HepG2 (cell line): ENCODE results near the gene CNPPD1. TPM values are rescaled to one million over a fixed set of nuclear protein-coding genes. Genes with fewer than 3 reads are reported as not detected.
A peak's percentile ranks its signal among the peaks of the same experiment; 100 is the strongest.

Experiments
- CBX5 ChIP-seq: sonication (generic); formaldehyde crosslinking; IDR thresholded peaks from 2 replicates; pipeline ENCODE4 v1.4.0; 2020; ENCODE audit warnings: missing genetic modification reagents, borderline replicate concordance
- ETV5 ChIP-seq: IDR thresholded peaks from 2 replicates; pipeline ENCODE4 v1.6.1; 2018; ENCODE audit warnings: missing biosample characterization, missing genetic modification reagents, inconsistent platforms, borderline replicate concordance
- FOXA3 ChIP-seq: IDR thresholded peaks from 2 replicates; pipeline ENCODE4 v1.6.1; 2016; ENCODE audit warnings: missing genetic modification reagents, missing compliant biosample characterization
- IRX3 ChIP-seq: sonication (generic); formaldehyde crosslinking; IDR thresholded peaks from 2 replicates; pipeline ENCODE4 v1.8.1; 2023; ENCODE audit warnings: mild to moderate bottlenecking, low read depth, missing genetic modification reagents, borderline replicate concordance
- NCOA5 ChIP-seq: sonication (generic); formaldehyde crosslinking; IDR thresholded peaks from 2 replicates; pipeline ENCODE4 v1.4.0; 2020; ENCODE audit warnings: missing genetic modification reagents
- NFYC ChIP-seq: IDR thresholded peaks from 2 replicates; pipeline ENCODE4 v1.6.1; 2016; ENCODE audit warnings: missing genetic modification reagents, missing compliant biosample characterization
- PHF21A ChIP-seq: sonication (generic); formaldehyde crosslinking; IDR thresholded peaks from 2 replicates; pipeline ENCODE4 v1.5.0; 2020; ENCODE audit warnings: mild to moderate bottlenecking, missing genetic modification reagents
- POLR2A ChIP-seq, 2 experiments: IDR thresholded peaks; 2 replicates each; pipeline ENCODE4 v1.6.1; 2011; ENCODE audit warnings: low read depth in 2 of 2, low read length in 2 of 2, mild to moderate bottlenecking in 1 of 2, moderate library complexity in 1 of 2; ENCODE audit not compliant: insufficient read depth in 1 of 2
- RFX5 ChIP-seq: IDR thresholded peaks from 2 replicates; pipeline ENCODE4 v1.6.1; 2011; ENCODE audit warnings: low read depth, low read length, improper control_type of control experiment
- TAF15 ChIP-seq: fragments of 200-400 bp; formaldehyde crosslinking; IDR thresholded peaks from one replicate; pipeline ENCODE4 v1.6.1; 2018; ENCODE audit warnings: mild to moderate bottlenecking, low read depth, low read length; ENCODE audit not compliant: poor library complexity, severe bottlenecking
- ZMYM2 ChIP-seq: sonication (generic); formaldehyde crosslinking; IDR thresholded peaks from 2 replicates; pipeline ENCODE4 v1.8.0; 2022; ENCODE audit warnings: mild to moderate bottlenecking, missing genetic modification reagents
- ZNF501 ChIP-seq: sonication (generic); formaldehyde crosslinking; IDR thresholded peaks from 2 replicates; pipeline ENCODE4 v1.5.1; 2020; ENCODE audit warnings: mild to moderate bottlenecking, moderate library complexity, missing genetic modification reagents
- ZNF556 ChIP-seq: sonication (generic); formaldehyde crosslinking; IDR thresholded peaks from 2 replicates; pipeline ENCODE4 v1.4.0; 2020; ENCODE audit warnings: mild to moderate bottlenecking, missing genetic modification reagents, borderline replicate concordance
- ZNF598 ChIP-seq: sonication (generic); formaldehyde crosslinking; IDR thresholded peaks from 2 replicates; pipeline ENCODE4 v1.5.1; 2020; ENCODE audit warnings: mild to moderate bottlenecking, missing genetic modification reagents, borderline replicate concordance
- ZNF747 ChIP-seq: sonication (generic); formaldehyde crosslinking; IDR thresholded peaks from 2 replicates; pipeline ENCODE4 v1.8.1; 2023; ENCODE audit warnings: missing genetic modification reagents, mild to moderate bottlenecking, borderline replicate concordance
- ZNF75D ChIP-seq: sonication (generic); formaldehyde crosslinking; IDR thresholded peaks from 2 replicates; pipeline ENCODE4 v1.8.1; 2023; ENCODE audit warnings: missing genetic modification reagents, mild to moderate bottlenecking, borderline replicate concordance
- polyA plus RNA-seq, 8 experiments: library from polyadenylated mRNA; depleted of rRNA in 3 of 8; stranded (reverse) in 7 of 8; unstranded in 1 of 8; fragments of >200 nt; fragmentation: Illumina TruSeq in 4 of 8; extraction: Trizol in 4 of 8; gene quantifications; 2 replicates each; pipeline versions ENCODE4 v1.2.1 to v1.2.3, GENCODE V29; 2011 to 2016; ENCODE audit warnings: low read depth in 4 of 8, missing spikeins in 1 of 8, mixed read lengths in 1 of 8; ENCODE audit not compliant: insufficient read depth in 1 of 8
- total RNA-seq, 5 experiments: library from RNA; depleted of rRNA; stranded (reverse); fragments of >200 nt; fragmentation: Illumina TruSeq; extraction: Trizol; gene quantifications; 2 replicates each; pipeline ENCODE4 v1.2.3, GENCODE V29; 2016; ENCODE audit warnings: low read depth in 1 of 5
- TF ChIP-seq, protein P1 (sequence below): sonication (generic); formaldehyde crosslinking; IDR thresholded peaks from 2 replicates; pipeline ENCODE4 v1.4.0; 2020; ENCODE audit warnings: missing genetic modification reagents, borderline replicate concordance
- TF ChIP-seq, protein P2 (sequence below): IDR thresholded peaks from 2 replicates; pipeline ENCODE4 v1.6.1; 2018; ENCODE audit warnings: missing genetic modification reagents, mild to moderate bottlenecking, missing compliant biosample characterization
- TF ChIP-seq, protein P3 (sequence below): sonication (generic); formaldehyde crosslinking; IDR thresholded peaks from 2 replicates; pipeline ENCODE4 v1.5.1; 2020; ENCODE audit warnings: mild to moderate bottlenecking, moderate library complexity, missing genetic modification reagents
- TF ChIP-seq, protein P4 (sequence below): sonication (generic); formaldehyde crosslinking; IDR thresholded peaks from 2 replicates; pipeline ENCODE4 v1.8.0; 2022; ENCODE audit warnings: missing genetic modification reagents, mild to moderate bottlenecking, borderline replicate concordance
- TF ChIP-seq, protein P5 (sequence below): sonication (generic); formaldehyde crosslinking; IDR thresholded peaks from 2 replicates; pipeline ENCODE4 v1.9.0; 2022; ENCODE audit warnings: low read depth, missing genetic modification reagents

The CNPPD1 gene
- total and polyA plus RNA-seq, 2 of the 13 experiments (the other 11 are each of a cell fraction or from before 2014, with no cell fraction given): 35.5 to 49.4 TPM

DNA sequence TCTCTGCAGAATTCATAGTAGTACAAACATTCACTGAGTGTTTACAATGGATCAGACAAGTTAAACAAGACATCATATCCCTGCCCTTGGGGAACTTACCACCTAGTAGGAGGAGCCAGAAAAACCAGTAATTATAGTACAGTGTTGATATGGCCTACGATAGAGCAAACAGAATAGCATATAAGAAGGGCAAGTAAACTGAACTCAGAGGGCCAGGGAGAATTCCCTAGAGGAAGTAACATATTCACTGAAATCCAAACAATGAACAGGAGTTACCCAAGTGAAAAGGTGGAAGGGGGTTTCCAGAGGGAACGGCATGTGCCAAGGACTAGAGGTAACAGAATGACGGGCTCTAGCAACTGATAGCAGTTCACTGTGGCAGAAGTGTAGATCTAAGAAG is 50.2 kb downstream of the CNPPD1 start (continued):
- TF ChIP-seq, protein P1, sequence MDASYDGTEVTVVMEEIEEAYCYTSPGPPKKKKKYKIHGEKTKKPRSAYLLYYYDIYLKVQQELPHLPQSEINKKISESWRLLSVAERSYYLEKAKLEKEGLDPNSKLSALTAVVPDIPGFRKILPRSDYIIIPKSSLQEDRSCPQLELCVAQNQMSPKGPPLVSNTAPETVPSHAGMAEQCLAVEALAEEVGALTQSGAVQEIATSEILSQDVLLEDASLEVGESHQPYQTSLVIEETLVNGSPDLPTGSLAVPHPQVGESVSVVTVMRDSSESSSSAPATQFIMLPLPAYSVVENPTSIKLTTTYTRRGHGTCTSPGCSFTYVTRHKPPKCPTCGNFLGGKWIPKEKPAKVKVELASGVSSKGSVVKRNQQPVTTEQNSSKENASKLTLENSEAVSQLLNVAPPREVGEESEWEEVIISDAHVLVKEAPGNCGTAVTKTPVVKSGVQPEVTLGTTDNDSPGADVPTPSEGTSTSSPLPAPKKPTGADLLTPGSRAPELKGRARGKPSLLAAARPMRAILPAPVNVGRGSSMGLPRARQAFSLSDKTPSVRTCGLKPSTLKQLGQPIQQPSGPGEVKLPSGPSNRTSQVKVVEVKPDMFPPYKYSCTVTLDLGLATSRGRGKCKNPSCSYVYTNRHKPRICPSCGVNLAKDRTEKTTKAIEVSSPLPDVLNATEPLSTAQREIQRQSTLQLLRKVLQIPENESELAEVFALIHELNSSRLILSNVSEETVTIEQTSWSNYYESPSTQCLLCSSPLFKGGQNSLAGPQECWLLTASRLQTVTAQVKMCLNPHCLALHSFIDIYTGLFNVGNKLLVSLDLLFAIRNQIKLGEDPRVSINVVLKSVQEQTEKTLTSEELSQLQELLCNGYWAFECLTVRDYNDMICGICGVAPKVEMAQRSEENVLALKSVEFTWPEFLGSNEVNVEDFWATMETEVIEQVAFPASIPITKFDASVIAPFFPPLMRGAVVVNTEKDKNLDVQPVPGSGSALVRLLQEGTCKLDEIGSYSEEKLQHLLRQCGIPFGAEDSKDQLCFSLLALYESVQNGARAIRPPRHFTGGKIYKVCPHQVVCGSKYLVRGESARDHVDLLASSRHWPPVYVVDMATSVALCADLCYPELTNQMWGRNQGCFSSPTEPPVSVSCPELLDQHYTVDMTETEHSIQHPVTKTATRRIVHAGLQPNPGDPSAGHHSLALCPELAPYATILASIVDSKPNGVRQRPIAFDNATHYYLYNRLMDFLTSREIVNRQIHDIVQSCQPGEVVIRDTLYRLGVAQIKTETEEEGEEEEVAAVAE (CRISPR knock-in tag): no peak
- TF ChIP-seq ZNF501 (CRISPR knock-in tag) (no peak), RFX5 (no peak), POLR2A (IDR thresholded peaks at IDR 0.05; ENCODE audit: insufficient read depth in 1 of 2, low read depth in 2 of 2, low read length in 2 of 2) (no peak), ZNF747 (CRISPR knock-in tag) (no peak), NCOA5 (CRISPR knock-in tag) (no peak), ZNF556 (CRISPR knock-in tag) (peak; percentile 36; the same call in 1 of the 2 replicates), CBX5 (CRISPR knock-in tag) (no peak), ZNF598 (CRISPR knock-in tag) (no peak), IRX3 (CRISPR knock-in tag) (no peak), FOXA3 (peak; percentile 85), TAF15 (no peak), ZMYM2 (CRISPR knock-in tag) (peak; percentile 50; the same call in 1 of the 2 replicates), ETV5 (CRISPR knock-in tag) (peak; percentile 66; the same call in 1 of the 2 replicates), PHF21A (CRISPR knock-in tag) (peak; percentile 64; the same call in 1 of the 2 replicates), ZNF75D (CRISPR knock-in tag) (no peak), NFYC (CRISPR knock-in tag) (no peak)
- TF ChIP-seq, protein P2, sequence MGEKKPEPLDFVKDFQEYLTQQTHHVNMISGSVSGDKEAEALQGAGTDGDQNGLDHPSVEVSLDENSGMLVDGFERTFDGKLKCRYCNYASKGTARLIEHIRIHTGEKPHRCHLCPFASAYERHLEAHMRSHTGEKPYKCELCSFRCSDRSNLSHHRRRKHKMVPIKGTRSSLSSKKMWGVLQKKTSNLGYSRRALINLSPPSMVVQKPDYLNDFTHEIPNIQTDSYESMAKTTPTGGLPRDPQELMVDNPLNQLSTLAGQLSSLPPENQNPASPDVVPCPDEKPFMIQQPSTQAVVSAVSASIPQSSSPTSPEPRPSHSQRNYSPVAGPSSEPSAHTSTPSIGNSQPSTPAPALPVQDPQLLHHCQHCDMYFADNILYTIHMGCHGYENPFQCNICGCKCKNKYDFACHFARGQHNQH (CRISPR knock-in tag): 0 out of 2 replicates have a peak, but pooled peaks have one; percentile 21
- TF ChIP-seq, protein P3, sequence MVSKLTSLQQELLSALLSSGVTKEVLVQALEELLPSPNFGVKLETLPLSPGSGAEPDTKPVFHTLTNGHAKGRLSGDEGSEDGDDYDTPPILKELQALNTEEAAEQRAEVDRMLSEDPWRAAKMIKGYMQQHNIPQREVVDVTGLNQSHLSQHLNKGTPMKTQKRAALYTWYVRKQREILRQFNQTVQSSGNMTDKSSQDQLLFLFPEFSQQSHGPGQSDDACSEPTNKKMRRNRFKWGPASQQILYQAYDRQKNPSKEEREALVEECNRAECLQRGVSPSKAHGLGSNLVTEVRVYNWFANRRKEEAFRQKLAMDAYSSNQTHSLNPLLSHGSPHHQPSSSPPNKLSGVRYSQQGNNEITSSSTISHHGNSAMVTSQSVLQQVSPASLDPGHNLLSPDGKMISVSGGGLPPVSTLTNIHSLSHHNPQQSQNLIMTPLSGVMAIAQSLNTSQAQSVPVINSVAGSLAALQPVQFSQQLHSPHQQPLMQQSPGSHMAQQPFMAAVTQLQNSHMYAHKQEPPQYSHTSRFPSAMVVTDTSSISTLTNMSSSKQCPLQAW (CRISPR knock-in tag): peak; percentile 65
- TF ChIP-seq, protein P4, sequence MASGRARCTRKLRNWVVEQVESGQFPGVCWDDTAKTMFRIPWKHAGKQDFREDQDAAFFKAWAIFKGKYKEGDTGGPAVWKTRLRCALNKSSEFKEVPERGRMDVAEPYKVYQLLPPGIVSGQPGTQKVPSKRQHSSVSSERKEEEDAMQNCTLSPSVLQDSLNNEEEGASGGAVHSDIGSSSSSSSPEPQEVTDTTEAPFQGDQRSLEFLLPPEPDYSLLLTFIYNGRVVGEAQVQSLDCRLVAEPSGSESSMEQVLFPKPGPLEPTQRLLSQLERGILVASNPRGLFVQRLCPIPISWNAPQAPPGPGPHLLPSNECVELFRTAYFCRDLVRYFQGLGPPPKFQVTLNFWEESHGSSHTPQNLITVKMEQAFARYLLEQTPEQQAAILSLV (CRISPR knock-in tag): no peak
- TF ChIP-seq, protein P5, sequence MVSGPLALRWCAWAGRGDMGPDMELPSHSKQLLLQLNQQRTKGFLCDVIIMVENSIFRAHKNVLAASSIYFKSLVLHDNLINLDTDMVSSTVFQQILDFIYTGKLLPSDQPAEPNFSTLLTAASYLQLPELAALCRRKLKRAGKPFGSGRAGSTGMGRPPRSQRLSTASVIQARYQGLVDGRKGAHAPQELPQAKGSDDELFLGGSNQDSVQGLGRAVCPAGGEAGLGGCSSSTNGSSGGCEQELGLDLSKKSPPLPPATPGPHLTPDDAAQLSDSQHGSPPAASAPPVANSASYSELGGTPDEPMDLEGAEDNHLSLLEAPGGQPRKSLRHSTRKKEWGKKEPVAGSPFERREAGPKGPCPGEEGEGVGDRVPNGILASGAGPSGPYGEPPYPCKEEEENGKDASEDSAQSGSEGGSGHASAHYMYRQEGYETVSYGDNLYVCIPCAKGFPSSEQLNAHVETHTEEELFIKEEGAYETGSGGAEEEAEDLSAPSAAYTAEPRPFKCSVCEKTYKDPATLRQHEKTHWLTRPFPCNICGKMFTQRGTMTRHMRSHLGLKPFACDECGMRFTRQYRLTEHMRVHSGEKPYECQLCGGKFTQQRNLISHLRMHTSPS: no peak
